CD4-positive, alpha-beta memory T cell (primary cell): ENCODE measurements around the gene ZCWPW1. TPM values are rescaled to one million over a fixed set of nuclear protein-coding genes. Genes with fewer than 3 reads are reported as not detected.
"Not testable (repeated sequence)": the region's sequence is repeated elsewhere in the genome, so short reads cannot be mapped to it uniquely, and the experiment has no call there.

Source experiments
- CTCF ChIA-PET: fragments of 350-600 bp; sonication (Branson Sonifier 250); formaldehyde crosslinking; loops from one replicate; lab custom pipeline; 2021; ENCODE audit warnings: inconsistent platforms; ENCODE audit not compliant: partially characterized antibody; lab: Charles Lee
- POLR2A ChIA-PET: fragments of 350-600 bp; sonication (Branson Sonifier 250); formaldehyde crosslinking; loops from one replicate; lab custom pipeline; 2021; ENCODE audit not compliant: partially characterized antibody; lab: Charles Lee
- DNase-seq, 5 donors: peaks; one replicate each; pipeline versions ENCODE4 v3.0.0 to v3.0.0-alpha.2; 2020 to 2022; ENCODE audit warnings: mixed read lengths in 1 of 5
- H3K27ac ChIP-seq: one replicate; pipeline ENCODE4 v1.7.0; 2013; ENCODE audit warnings: low read depth, low read length
- H3K27me3 ChIP-seq: 2 replicates; pipeline ENCODE4 v1.7.0; 2013; ENCODE audit warnings: mild to moderate bottlenecking, low read length, moderate library complexity; ENCODE audit not compliant: insufficient read depth
- H3K36me3 ChIP-seq: 2 replicates; pipeline ENCODE4 v1.7.0; 2013; ENCODE audit warnings: mild to moderate bottlenecking, low read length, moderate library complexity; ENCODE audit not compliant: insufficient read depth
- H3K4me1 ChIP-seq: 2 replicates; pipeline ENCODE4 v1.7.0; 2013; ENCODE audit warnings: mild to moderate bottlenecking, low read length, moderate library complexity; ENCODE audit not compliant: insufficient read depth
- H3K4me3 ChIP-seq, 2 donors: one replicate each; pipeline ENCODE4 v1.7.0; 2013; ENCODE audit warnings: low read length in 2 of 2, mild to moderate bottlenecking in 1 of 2
- H3K9me3 ChIP-seq, 2 donors: one replicate each; pipeline ENCODE4 v1.7.0; 2013; ENCODE audit warnings: low read length in 2 of 2, control low read depth in 1 of 2; ENCODE audit not compliant: control insufficient read depth in 1 of 2
- H3K27ac Mint-ChIP-seq, 7 donors: one replicate each; pipeline ENCODE4 v1.8.0; 2020 to 2021; ENCODE audit warnings: mixed read lengths in 7 of 7, mild to moderate bottlenecking in 6 of 7, inconsistent platforms in 3 of 7, moderate library complexity in 3 of 7
- H3K27me3 Mint-ChIP-seq, 2 donors: one replicate each; pipeline ENCODE4 v1.8.0; 2020 to 2021; ENCODE audit warnings: mixed read lengths in 2 of 2
- H3K36me3 Mint-ChIP-seq, 2 donors: one replicate each; pipeline ENCODE4 v1.8.0; 2020 to 2021; ENCODE audit warnings: mixed read lengths in 2 of 2, inconsistent platforms in 1 of 2, mild to moderate bottlenecking in 1 of 2
- H3K4me1 Mint-ChIP-seq, 4 donors: one replicate each; pipeline ENCODE4 v1.8.0; 2020 to 2021; ENCODE audit warnings: mixed read lengths in 4 of 4, mild to moderate bottlenecking in 1 of 4
- H3K4me3 Mint-ChIP-seq, 8 donors: one replicate each; pipeline ENCODE4 v1.8.0; 2020 to 2021; ENCODE audit warnings: mixed read lengths in 8 of 8, mild to moderate bottlenecking in 7 of 8, moderate library complexity in 6 of 8, inconsistent platforms in 3 of 8
- H3K9me3 Mint-ChIP-seq, 8 donors: one replicate each; pipeline ENCODE4 v1.8.0; 2020 to 2021; ENCODE audit warnings: mixed read lengths in 8 of 8, mild to moderate bottlenecking in 5 of 8, inconsistent platforms in 3 of 8, moderate library complexity in 1 of 8
- intact Hi-C: fragments of 100-400 bp; cut with micrococcal nuclease; formaldehyde crosslinking; loops from one replicate; pipeline ENCODE4 v1.15.1; 2023
- polyA plus RNA-seq, 2 donors: library from polyadenylated mRNA; unstranded; fragments of 300-500 nt; fragmentation: Illumina TruSeq; gene quantifications; one replicate each; pipeline ENCODE4 v1.2.3, GENCODE V29; 2021
- total RNA-seq, 2 experiments: library from RNA; stranded (reverse); gene quantifications; one replicate each; pipeline ENCODE4 v1.2.3, GENCODE V29; 2021

ZCWPW1 gene
- total and polyA plus RNA-seq, 4 experiments from 2014 or later, result 5.0 to 12.4 (median 8.1) TPM

DNA sequence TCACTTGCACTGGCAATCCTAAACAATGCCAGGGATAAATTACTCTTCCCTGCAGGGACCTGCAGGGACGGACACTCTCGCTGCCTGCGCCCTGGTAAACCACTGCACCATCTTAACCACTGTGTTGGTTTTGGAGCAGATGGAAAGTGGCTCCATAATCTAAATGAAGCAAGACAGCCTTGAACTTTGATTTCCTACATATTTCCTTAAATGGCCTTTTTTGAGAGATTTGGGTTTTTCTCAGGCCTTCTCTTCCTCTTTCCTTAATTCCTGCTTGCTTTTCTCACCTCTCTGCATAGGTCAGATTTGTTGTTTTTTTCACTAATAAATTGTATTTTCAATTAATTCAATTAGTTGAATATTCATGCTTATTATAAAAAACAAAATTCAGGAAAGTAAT lies 52.4 kb downstream of the ZCWPW1 start:
- Histone ChIP-seq H3K4me3 (no peak overlapping the region), H3K4me1 (no peaks in the 10 kb centered on the region), H3K27me3 (no peaks in the 10 kb centered on the region), H3K36me3 (no peaks in the 10 kb centered on the region), H3K9me3 (no peaks in the 10 kb centered on the region), H3K27ac (no peak overlapping the region)
- intact Hi-C loops, result no loop called here
- peaks cover 0 to 5% (median 2%) of the 10 kb centered on the region in 4 donors for H3K4me1 Mint-ChIP-seq
- H3K27me3 Mint-ChIP-seq, result no peaks in the 10 kb centered on the region
- no peak overlapping the region for H3K4me3 Mint-ChIP-seq
- peaks cover 0 to 5% of the 10 kb centered on the region in 2 donors for H3K36me3 Mint-ChIP-seq
- no peak for DNase-seq
- no peaks in the 10 kb centered on the region for H3K9me3 Mint-ChIP-seq
- ChIA-PET CTCF (interaction anchor here (0.6 kb wide), 1 partner anchor 1071 kb away, joined by 3 read pairs; no protein-coding TSS in a partner anchor), POLR2A (no interaction called here)
- no peak overlapping the region for H3K27ac Mint-ChIP-seq

DNA sequence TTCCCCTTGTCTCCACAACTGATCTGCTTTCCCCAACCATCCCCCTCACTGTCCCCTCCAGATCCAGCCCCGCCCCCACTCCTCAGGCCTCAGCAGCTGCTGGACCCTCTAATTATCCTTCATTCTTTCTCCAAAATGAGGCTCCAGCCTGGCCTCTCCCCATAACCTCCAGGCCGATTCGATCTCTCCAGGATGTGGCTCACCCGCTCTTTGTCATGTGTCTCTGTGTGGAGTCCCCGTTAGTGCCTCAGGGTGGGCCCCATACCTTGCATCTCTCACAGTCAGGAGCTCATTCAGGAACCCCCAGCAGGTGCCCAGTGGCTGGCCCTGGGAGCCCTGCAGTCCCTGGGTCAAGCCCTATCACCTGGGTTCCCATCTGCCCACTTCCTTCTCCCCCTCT lies 53.9 kb downstream of the ZCWPW1 start:
- H3K27ac ChIP-seq, result no peak overlapping the region
- Mint-ChIP-seq H3K36me3 (peaks cover 0 to 5% of the 10 kb centered on the region in 2 donors), H3K4me1 (peaks cover 0 to 5% (median 2%) of the 10 kb centered on the region in 4 donors)

DNA sequence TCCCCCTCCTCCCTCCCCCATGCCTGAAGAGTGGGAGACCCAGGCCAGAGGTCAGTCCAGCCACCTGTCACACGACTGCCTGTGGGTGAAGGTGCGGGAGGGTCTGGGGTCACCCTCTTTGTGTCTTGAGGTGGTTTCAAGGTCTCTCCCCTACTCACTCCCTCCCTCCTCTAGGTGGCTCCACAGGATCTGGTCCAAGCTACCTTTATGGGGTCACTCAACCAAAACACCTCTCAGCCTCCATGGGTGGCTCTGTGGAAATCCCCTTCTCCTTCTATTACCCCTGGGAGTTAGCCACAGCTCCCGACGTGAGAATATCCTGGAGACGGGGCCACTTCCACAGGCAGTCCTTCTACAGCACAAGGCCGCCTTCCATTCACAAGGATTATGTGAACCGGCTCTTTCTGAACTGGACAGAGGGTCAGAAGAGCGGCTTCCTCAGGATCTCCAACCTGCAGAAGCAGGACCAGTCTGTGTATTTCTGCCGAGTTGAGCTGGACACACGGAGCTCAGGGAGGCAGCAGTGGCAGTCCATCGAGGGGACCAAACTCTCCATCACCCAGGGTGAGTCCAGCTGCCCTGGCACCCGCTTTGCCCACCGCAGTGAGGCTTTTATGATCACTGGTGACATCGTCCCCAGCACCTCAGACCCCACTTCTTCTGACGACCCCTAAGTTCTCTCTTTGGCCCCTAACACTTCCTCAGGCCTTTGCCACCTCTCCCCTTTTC lies 54.5 kb downstream of the ZCWPW1 start:
- H3K36me3 ChIP-seq, H3K9me3 ChIP-seq, intact Hi-C loops, H3K4me1 ChIP-seq, H3K36me3 Mint-ChIP-seq, H3K27me3 ChIP-seq, H3K27me3 Mint-ChIP-seq, H3K4me1 Mint-ChIP-seq, CTCF ChIA-PET, DNase-seq, H3K9me3 Mint-ChIP-seq, H3K27ac Mint-ChIP-seq, POLR2A ChIA-PET, H3K4me3 Mint-ChIP-seq, H3K4me3 ChIP-seq, H3K27ac ChIP-seq: not testable (repeated sequence)

More for the DNA sequence above, 53.9 kb downstream of the ZCWPW1 start:
- no peaks in the 10 kb centered on the region for H3K9me3 ChIP-seq
- no peak overlapping the region for H3K4me3 ChIP-seq
- intact Hi-C loops, result no loop called here
- no peaks in the 10 kb centered on the region for H3K9me3 Mint-ChIP-seq
- H3K36me3 ChIP-seq, result no peaks in the 10 kb centered on the region
- H3K4me1 ChIP-seq, result no peaks in the 10 kb centered on the region
- ChIA-PET POLR2A (no interaction called here), CTCF (no interaction called here)
- no peak overlapping the region for H3K4me3 Mint-ChIP-seq
- peak overlapping the region in 1 of 7 donors; percentile 24 for H3K27ac Mint-ChIP-seq
- no peaks in the 10 kb centered on the region for H3K27me3 Mint-ChIP-seq
- H3K27me3 ChIP-seq, result no peaks in the 10 kb centered on the region
- no peak for DNase-seq

DNA sequence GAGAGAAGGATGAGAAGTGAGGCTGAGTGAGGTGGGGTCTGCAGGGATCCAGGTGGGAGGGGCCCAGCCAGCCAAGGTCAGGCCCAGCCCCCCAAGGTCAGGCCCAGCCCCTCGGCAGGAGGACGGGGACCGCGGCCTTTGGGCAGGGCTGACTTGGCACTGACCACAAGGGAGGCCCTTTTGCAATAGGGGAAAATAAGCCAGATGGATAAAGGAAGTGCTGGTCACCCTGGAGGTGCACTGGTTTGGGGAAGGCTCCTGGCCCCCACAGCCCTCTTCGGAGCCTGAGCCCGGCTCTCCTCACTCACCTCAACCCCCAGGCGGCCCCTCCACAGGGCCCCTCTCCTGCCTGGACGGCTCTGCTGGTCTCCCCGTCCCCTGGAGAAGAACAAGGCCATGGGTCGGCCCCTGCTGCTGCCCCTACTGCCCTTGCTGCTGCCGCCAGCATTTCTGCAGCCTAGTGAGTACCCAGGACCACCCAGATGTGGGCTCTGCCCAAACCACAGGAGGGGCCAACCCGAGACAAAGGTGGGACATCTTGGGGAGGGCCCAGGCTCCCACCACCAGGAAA lies 55.2 kb downstream of the ZCWPW1 start, which contains the start of gene PILRA:
Gene PILRA, plus strand, starts transcription at position 227 of the 571 bp plus-strand sequence. Its CDS starts 170 bp downstream, at position 397.
- no peak within 1 kb of the TSS for H3K27ac ChIP-seq
- CTCF ChIA-PET, result no interaction called here
- intact Hi-C loops, result no loop called here
- Mint-ChIP-seq H3K36me3 (peaks cover 2% of the 10 kb centered on the region in 2 donors), H3K27ac (peak within 1 kb of the TSS in 2 of 7 donors; percentile 36 to 65), H3K9me3 (no peaks in the 10 kb centered on the region), H3K4me1 (peaks cover 0 to 5% (median 2%) of the 10 kb centered on the region in 4 donors), H3K4me3 (no peak within 1 kb of the TSS), H3K27me3 (no peaks in the 10 kb centered on the region)
- H3K27me3 ChIP-seq, result no peaks in the 10 kb centered on the region
- no peaks in the 10 kb centered on the region for H3K4me1 ChIP-seq
- no peaks in the 10 kb centered on the region for H3K36me3 ChIP-seq
- no peak for DNase-seq
- H3K4me3 ChIP-seq, result no peak within 1 kb of the TSS
- no peaks in the 10 kb centered on the region for H3K9me3 ChIP-seq
- POLR2A ChIA-PET, result no interaction called here

DNA sequence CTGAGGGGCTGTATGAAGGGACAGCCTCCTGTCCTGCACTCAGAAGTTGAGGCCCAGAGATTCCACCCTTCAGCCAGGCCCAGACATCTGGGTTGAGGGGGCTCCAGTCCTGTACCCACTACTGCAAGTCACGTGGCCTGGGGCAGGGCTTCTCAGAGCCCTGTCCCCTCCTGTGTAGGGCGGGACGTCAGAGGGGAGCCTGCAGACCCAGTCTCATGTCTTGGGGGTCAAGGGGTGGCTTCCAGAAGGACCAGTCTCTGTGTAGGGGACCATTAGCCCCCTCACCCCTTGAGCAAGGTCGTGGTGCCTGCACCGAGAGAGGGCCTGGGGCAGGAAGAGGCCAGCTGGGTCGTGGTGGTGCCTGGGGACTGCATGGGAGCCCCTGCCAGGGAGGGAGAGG lies 55.8 kb downstream of the ZCWPW1 start:
- ChIA-PET CTCF (no interaction called here), POLR2A (no interaction called here)
- peak overlapping the region in 1 of 7 donors; percentile 65 for H3K27ac Mint-ChIP-seq
- DNase-seq, result no peak
- H3K27ac ChIP-seq, result no peak overlapping the region
- H3K9me3 Mint-ChIP-seq, result no peaks in the 10 kb centered on the region
- no peaks in the 10 kb centered on the region for H3K27me3 ChIP-seq
- H3K27me3 Mint-ChIP-seq, result no peaks in the 10 kb centered on the region
- H3K4me3 Mint-ChIP-seq, result no peak overlapping the region
- no peak overlapping the region for H3K4me3 ChIP-seq
- peaks cover 0 to 2% of the 10 kb centered on the region in 2 donors for H3K36me3 Mint-ChIP-seq
- H3K4me1 ChIP-seq, result no peaks in the 10 kb centered on the region
- H3K4me1 Mint-ChIP-seq, result peaks cover 0 to 5% (median 2%) of the 10 kb centered on the region in 4 donors
- no peaks in the 10 kb centered on the region for H3K9me3 ChIP-seq
- intact Hi-C loops, result no loop called here
- no peaks in the 10 kb centered on the region for H3K36me3 ChIP-seq

DNA sequence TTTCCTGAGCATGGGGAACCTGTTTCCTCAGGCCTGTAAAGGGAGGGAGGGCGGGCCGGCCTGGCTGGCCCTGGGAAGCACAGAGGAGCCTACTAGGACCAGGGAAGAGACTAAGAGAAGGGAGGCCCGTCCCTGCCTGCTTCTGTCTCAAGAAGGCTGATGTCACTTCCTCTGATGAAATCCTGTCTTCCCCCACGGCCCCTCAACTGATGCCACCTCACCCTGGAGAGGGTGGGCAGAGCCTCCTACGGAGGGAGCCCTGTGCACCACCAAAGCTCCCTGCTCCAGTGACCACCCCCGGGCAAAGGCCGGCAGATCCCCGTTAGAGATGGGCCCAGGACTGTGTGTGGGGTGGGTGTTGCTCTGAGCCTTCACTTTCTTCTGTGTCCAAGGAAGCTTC lies 56.2 kb downstream of the ZCWPW1 start:
- Mint-ChIP-seq H3K9me3 (peaks cover 0 to under 1% (median 0%) of the 10 kb centered on the region in 8 donors), H3K27me3 (no peaks in the 10 kb centered on the region), H3K4me3 (no peak overlapping the region), H3K36me3 (peaks cover 1 to 2% of the 10 kb centered on the region in 2 donors), H3K27ac (peak overlapping the region in 2 of 7 donors; percentile 36 to 65), H3K4me1 (peaks cover 0 to 7% (median 3%) of the 10 kb centered on the region in 4 donors)
- DNase-seq, result no peak
- ChIA-PET CTCF (no interaction called here), POLR2A (no interaction called here)
- Histone ChIP-seq H3K4me3 (no peak overlapping the region), H3K27me3 (no peaks in the 10 kb centered on the region), H3K4me1 (no peaks in the 10 kb centered on the region), H3K27ac (no peak overlapping the region), H3K9me3 (no peaks in the 10 kb centered on the region), H3K36me3 (no peaks in the 10 kb centered on the region)
- intact Hi-C loops, result no loop called here

DNA sequence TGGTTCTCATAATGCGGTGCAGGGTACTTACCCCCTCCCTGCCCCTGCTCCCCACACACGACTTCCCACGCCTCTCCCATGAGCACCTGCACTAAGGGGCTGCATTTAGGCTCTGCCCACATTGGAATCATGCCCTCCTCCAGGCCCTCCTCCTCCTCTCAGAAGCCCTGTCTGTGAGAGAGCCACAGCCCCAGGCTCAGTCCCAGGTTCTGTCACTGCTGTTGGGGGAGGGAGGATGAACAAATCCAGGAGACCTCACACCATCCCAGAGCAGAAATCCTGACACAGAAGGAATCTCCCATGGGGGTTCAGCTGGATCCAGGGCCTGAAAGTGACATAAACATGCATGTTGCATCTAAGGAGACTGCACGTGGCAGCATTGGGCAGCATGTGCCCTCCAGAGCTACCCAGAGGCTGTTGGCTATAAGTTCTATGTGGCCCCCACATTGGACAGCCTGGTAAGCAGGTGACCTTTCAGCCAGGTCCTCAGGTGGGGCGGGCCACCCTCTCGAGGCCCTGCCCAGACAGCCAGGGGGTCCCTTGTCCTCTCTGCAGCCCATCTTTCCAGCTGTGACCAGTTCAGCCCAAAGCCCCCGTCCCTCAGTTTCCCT lies 56.8 kb downstream of the ZCWPW1 start:
- H3K4me1 ChIP-seq, result peaks cover under 1% of the 10 kb centered on the region
- ChIA-PET POLR2A (no interaction called here), CTCF (no interaction called here)
- intact Hi-C loops, result no loop called here
- H3K27ac Mint-ChIP-seq, result peak overlapping the region in 3 of 7 donors; percentile 29 to 65 (median 36)
- H3K27me3 ChIP-seq, result no peaks in the 10 kb centered on the region
- H3K9me3 ChIP-seq, result no peaks in the 10 kb centered on the region
- DNase-seq, result no peak
- no peak overlapping the region for H3K27ac ChIP-seq
- no peak overlapping the region for H3K4me3 Mint-ChIP-seq
- peaks cover 2 to 13% (median 7%) of the 10 kb centered on the region in 4 donors for H3K4me1 Mint-ChIP-seq
- H3K27me3 Mint-ChIP-seq, result no peaks in the 10 kb centered on the region
- H3K4me3 ChIP-seq, result no peak overlapping the region
- H3K36me3 ChIP-seq, result no peaks in the 10 kb centered on the region
- H3K36me3 Mint-ChIP-seq, result peaks cover 2 to 3% of the 10 kb centered on the region in 2 donors
- peaks cover 0 to 1% (median 0%) of the 10 kb centered on the region in 8 donors for H3K9me3 Mint-ChIP-seq
